WERI-Rb-1 (cell line): ENCODE data around the gene KRTAP19-8.

Experiments used
- DNase-seq: peaks from one replicate; pipeline ENCODE4 v3.0.0-alpha.2; 2020
- H3K27ac ChIP-seq: fragments of 250-450 bp; sonication (Bioruptor Pico); 2 replicates; pipeline ENCODE4 v1.5.1; 2020; ENCODE audit warnings: mild to moderate bottlenecking, moderate library complexity
- H3K27me3 ChIP-seq: fragments of 250-450 bp; sonication (Bioruptor Pico); 2 replicates; pipeline ENCODE4 v1.5.1; 2021; ENCODE audit warnings: mild to moderate bottlenecking, low read depth, moderate library complexity; ENCODE audit not compliant: insufficient read depth, severe bottlenecking
- H3K36me3 ChIP-seq: fragments of 250-450 bp; sonication (Bioruptor Pico); 2 replicates; pipeline ENCODE4 v1.5.1; 2020; ENCODE audit warnings: mild to moderate bottlenecking, moderate library complexity
- H3K4me3 ChIP-seq: 2 replicates; pipeline ENCODE4 v1.5.1; 2011; ENCODE audit warnings: low read depth, mild to moderate bottlenecking, control low read depth, low read length
- H3K9me3 ChIP-seq: fragments of 250-450 bp; sonication (Bioruptor Pico); 2 replicates; pipeline ENCODE4 v1.5.1; 2021; ENCODE audit warnings: mild to moderate bottlenecking, moderate library complexity; ENCODE audit not compliant: severe bottlenecking
- CTCF ChIP-seq: IDR thresholded peaks from 2 replicates; pipeline ENCODE4 v1.5.1; 2011; ENCODE audit warnings: low read depth, mild to moderate bottlenecking, control low read depth, inconsistent platforms, low read length

KRTAP19-8 gene

GRCh38 chr21:30994932-30995331 lies 43.3 kb downstream of the KRTAP19-8 start:
- Histone ChIP-seq H3K27me3 (peaks cover 84% of the 10 kb centered on the region), H3K9me3 (no peaks in the 10 kb centered on the region), H3K4me3 (no peak overlapping the region), H3K36me3 (no peaks in the 10 kb centered on the region), H3K27ac (no peak overlapping the region)
- no peak for DNase-seq
- TF ChIP-seq CTCF: no peak

- no peak overlapping the region for H3K27ac ChIP-seq
- TF ChIP-seq CTCF: no peak
- H3K9me3 ChIP-seq: no peaks in the 10 kb centered on the region
- peaks cover 89% of the 10 kb centered on the region for H3K27me3 ChIP-seq
- no peak overlapping the region for H3K4me3 ChIP-seq
- H3K36me3 ChIP-seq: no peaks in the 10 kb centered on the region
- DNase-seq: no peak
Observed at GRCh38 chr21:30990514-30991262, 47.6 kb downstream of the KRTAP19-8 start.

GRCh38 chr21:30988706-30989105 lies 49.6 kb downstream of the KRTAP19-8 start:
- no peak for TF ChIP-seq CTCF
- DNase-seq: no peak
- Histone ChIP-seq H3K4me3 (no peak overlapping the region), H3K27ac (no peak overlapping the region), H3K9me3 (no peaks in the 10 kb centered on the region), H3K36me3 (no peaks in the 10 kb centered on the region), H3K27me3 (peaks cover 91% of the 10 kb centered on the region)
